Stomach (tissue), 4 donors: ENCODE results near the gene KDM3A.

Experiments
- CTCF ChIP-seq, 7 experiments: fragments of 450-650 bp in 4 of 7; fragments of 200-600 bp in 3 of 7; sonication (generic) in 3 of 7; IDR thresholded peaks; one replicate each; pipeline ENCODE4 v1.5.1; 2016 to 2019; ENCODE audit warnings: antibody characterized with exemption in 7 of 7, control low read depth in 2 of 7, mild to moderate bottlenecking in 1 of 7
- EP300 ChIP-seq: sonication (generic); formaldehyde crosslinking; IDR thresholded peaks from one replicate; pipeline ENCODE4 v1.6.1; 2017; ENCODE audit warnings: antibody characterized with exemption
- POLR2A ChIP-seq, 4 donors: fragments of 450-650 bp; IDR thresholded peaks; one replicate each; pipeline ENCODE4 v1.6.1; 2016; ENCODE audit warnings: antibody characterized with exemption in 4 of 4, control low read depth in 2 of 4, mild to moderate bottlenecking in 1 of 4, moderate library complexity in 1 of 4

- TF ChIP-seq CTCF (IDR thresholded peaks at IDR 0.05) (no peak), POLR2A (IDR thresholded peaks at IDR 0.05) (no peak), EP300 (no peak)
Observed at GRCh38 chr2:86470890-86471289, 29.7 kb downstream of the KDM3A start.
